ENCODE measurements around the gene PLPPR1.

DNA sequence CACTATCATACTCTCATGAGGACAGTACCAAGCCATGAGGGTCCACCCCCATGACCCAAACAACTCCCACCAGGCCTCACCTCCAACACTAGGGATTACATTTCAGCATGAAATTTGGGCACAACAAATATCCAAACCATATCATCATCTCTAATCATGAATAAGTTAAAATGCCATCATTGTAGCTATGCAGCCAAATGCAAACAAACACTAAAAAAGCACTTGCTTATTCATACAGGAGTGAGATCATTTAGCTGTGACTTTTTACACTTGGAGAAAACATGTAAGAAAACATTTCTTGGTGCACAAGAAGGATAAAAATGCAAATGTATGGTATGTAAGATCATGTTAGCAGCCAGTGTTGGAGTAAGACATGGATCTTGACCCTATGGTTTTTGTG is 332.1 kb downstream of the PLPPR1 start:
- TF ChIP-seq, protein P1, sequence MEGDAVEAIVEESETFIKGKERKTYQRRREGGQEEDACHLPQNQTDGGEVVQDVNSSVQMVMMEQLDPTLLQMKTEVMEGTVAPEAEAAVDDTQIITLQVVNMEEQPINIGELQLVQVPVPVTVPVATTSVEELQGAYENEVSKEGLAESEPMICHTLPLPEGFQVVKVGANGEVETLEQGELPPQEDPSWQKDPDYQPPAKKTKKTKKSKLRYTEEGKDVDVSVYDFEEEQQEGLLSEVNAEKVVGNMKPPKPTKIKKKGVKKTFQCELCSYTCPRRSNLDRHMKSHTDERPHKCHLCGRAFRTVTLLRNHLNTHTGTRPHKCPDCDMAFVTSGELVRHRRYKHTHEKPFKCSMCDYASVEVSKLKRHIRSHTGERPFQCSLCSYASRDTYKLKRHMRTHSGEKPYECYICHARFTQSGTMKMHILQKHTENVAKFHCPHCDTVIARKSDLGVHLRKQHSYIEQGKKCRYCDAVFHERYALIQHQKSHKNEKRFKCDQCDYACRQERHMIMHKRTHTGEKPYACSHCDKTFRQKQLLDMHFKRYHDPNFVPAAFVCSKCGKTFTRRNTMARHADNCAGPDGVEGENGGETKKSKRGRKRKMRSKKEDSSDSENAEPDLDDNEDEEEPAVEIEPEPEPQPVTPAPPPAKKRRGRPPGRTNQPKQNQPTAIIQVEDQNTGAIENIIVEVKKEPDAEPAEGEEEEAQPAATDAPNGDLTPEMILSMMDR (conservative IDR thresholded peaks at IDR 0.05; ENCODE audit: low read depth in 2 of 2) = no peak
- TF ChIP-seq JUNB (IDR thresholded peaks at IDR 0.05; ENCODE audit: unreplicated experiment) (no peak), NANOG (IDR thresholded peaks at IDR 0.05; ENCODE audit: borderline replicate concordance) (no peak), POLR2AphosphoS5 (IDR thresholded peaks at IDR 0.05; ENCODE audit: low read depth) (no peak), EZH2 (IDR thresholded peaks at IDR 0.05; ENCODE audit: low read depth, unreplicated experiment) (no peak), CREB1 (CRISPR knock-in tag; IDR thresholded peaks at IDR 0.05; ENCODE audit: low read depth) (no peak), EZH2phosphoT487 (IDR thresholded peaks at IDR 0.05; ENCODE audit: unreplicated experiment) (no peak), STAT1 (IDR thresholded peaks at IDR 0.05; ENCODE audit: unreplicated experiment) (no peak)
- TF ChIP-seq, protein P2, sequence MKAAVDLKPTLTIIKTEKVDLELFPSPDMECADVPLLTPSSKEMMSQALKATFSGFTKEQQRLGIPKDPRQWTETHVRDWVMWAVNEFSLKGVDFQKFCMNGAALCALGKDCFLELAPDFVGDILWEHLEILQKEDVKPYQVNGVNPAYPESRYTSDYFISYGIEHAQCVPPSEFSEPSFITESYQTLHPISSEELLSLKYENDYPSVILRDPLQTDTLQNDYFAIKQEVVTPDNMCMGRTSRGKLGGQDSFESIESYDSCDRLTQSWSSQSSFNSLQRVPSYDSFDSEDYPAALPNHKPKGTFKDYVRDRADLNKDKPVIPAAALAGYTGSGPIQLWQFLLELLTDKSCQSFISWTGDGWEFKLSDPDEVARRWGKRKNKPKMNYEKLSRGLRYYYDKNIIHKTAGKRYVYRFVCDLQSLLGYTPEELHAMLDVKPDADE (IDR thresholded peaks at IDR 0.05) = no peak
- TF ChIP-seq, protein P3, sequence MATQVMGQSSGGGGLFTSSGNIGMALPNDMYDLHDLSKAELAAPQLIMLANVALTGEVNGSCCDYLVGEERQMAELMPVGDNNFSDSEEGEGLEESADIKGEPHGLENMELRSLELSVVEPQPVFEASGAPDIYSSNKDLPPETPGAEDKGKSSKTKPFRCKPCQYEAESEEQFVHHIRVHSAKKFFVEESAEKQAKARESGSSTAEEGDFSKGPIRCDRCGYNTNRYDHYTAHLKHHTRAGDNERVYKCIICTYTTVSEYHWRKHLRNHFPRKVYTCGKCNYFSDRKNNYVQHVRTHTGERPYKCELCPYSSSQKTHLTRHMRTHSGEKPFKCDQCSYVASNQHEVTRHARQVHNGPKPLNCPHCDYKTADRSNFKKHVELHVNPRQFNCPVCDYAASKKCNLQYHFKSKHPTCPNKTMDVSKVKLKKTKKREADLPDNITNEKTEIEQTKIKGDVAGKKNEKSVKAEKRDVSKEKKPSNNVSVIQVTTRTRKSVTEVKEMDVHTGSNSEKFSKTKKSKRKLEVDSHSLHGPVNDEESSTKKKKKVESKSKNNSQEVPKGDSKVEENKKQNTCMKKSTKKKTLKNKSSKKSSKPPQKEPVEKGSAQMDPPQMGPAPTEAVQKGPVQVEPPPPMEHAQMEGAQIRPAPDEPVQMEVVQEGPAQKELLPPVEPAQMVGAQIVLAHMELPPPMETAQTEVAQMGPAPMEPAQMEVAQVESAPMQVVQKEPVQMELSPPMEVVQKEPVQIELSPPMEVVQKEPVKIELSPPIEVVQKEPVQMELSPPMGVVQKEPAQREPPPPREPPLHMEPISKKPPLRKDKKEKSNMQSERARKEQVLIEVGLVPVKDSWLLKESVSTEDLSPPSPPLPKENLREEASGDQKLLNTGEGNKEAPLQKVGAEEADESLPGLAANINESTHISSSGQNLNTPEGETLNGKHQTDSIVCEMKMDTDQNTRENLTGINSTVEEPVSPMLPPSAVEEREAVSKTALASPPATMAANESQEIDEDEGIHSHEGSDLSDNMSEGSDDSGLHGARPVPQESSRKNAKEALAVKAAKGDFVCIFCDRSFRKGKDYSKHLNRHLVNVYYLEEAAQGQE (IDR thresholded peaks at IDR 0.05; ENCODE audit: unreplicated experiment) = no peak

Data from GM23338 (cell line).